Posterior vena cava (tissue), 2 donors: ENCODE measurements around the gene ARPC1B. TPM values are rescaled to one million over a fixed set of nuclear protein-coding genes. Genes with fewer than 3 reads are reported as not detected.
"Not testable (repeated sequence)": the region's sequence is repeated elsewhere in the genome, so short reads cannot be mapped to it uniquely, and the experiment has no call there.

Experiments used
- DNase-seq: peaks from one replicate; pipeline ENCODE4 v3.0.0-alpha.2; 2020; ENCODE audit warnings: low spot score
- intact Hi-C, 2 donors: fragments of 100-400 bp; cut with DNase I; formaldehyde crosslinking; loops; one replicate each; pipeline versions ENCODE4 v1.14.1 to v1.14.2; 2022 to 2023
- total RNA-seq, 2 donors: library from RNA; stranded (reverse); fragmentation: NEBNext Ultra II Directional; extraction: Animal tissue kit (Norgen Biotek cat#: 25700); gene quantifications; one replicate each; pipeline ENCODE4 v1.2.1, GENCODE V29; 2021
- donor health status: DM: yes; HTN: yes; CAD: no.
- donor health status: DM: yes; HTN: yes; CAD: no.

Gene ARPC1B
- total RNA-seq, 2 donors from 2014 or later, result 102 to 144 TPM

DNA sequence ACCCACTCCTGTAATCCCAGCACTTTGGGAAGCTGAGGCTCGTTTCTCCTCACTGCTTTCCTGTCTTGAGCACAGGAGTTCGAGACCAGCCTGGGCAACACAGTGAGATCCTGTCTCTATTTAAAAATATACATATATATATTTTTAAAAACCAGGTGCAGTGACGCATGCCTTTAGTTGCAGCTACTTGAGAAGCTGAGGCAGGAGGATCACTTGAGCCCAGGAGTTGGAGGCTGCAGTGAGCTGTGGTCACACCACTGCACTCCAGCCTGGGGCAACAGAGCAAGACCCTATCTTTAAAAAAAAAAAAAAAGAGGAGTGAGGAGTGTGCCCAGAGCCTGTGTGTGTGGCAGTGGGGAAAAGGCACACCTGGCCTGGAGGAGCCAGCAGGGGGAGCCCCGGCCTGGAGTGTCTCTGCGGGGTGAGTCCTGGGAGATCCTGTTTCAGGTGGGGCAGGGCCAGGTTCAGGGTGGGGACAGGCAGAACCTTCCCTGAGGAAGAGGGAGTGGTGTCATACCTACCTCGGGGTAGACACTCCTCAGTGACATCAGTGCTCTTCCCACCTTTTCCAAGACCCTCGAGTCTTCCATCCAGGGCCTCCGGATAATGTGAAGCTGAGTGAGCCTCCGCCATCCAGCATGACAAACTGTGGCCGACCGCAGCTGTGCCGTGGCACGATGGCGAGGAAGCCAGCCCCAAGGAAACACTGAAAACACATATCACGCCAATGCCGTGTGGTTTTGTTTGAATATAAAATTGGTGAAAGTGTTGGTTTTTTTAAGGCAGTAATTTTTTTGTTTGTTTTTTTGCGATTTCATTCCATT is 9.0 kb upstream of the ARPC1B start:
- intact Hi-C loops, result no loop called here
- DNase-seq, result peak; percentile 79

DNA sequence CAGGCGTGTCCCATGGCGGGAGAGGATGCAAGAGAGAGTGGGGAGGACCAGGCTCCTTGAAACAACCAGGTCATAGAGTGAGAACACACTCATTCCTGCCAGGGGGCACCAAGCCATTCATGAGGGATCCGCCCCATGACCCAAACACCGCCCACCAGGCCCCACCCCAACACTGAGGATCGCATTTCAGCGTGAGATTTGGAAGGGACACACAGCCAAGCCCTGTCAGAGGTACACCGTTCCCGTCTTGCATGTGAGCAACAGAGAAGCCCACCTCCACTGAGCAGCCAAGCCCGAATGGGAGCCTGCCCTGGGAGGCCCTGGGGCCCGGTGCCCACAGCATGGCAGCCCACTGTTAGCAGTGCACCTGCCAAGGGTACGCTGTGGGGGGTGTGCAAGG is 7.9 kb upstream of the ARPC1B start:
- DNase-seq, result peak; percentile 67
- intact Hi-C loops, result no loop called here

GRCh38 chr7:99368750-99369389 is 5.7 kb upstream of the ARPC1B start:
- intact Hi-C loops, result no loop called here
- peak; percentile 47 for DNase-seq

GRCh38 chr7:99369767-99370391 is 4.7 kb upstream of the ARPC1B start:
- intact Hi-C loops, result no loop called here

GRCh38 chr7:99371376-99371920 is 3.1 kb upstream of the ARPC1B start:
- no peak for DNase-seq
- intact Hi-C loops, result no loop called here

More at GRCh38 chr7:99369767-99370391, 4.7 kb upstream of the ARPC1B start:
- no peak for DNase-seq

DNA sequence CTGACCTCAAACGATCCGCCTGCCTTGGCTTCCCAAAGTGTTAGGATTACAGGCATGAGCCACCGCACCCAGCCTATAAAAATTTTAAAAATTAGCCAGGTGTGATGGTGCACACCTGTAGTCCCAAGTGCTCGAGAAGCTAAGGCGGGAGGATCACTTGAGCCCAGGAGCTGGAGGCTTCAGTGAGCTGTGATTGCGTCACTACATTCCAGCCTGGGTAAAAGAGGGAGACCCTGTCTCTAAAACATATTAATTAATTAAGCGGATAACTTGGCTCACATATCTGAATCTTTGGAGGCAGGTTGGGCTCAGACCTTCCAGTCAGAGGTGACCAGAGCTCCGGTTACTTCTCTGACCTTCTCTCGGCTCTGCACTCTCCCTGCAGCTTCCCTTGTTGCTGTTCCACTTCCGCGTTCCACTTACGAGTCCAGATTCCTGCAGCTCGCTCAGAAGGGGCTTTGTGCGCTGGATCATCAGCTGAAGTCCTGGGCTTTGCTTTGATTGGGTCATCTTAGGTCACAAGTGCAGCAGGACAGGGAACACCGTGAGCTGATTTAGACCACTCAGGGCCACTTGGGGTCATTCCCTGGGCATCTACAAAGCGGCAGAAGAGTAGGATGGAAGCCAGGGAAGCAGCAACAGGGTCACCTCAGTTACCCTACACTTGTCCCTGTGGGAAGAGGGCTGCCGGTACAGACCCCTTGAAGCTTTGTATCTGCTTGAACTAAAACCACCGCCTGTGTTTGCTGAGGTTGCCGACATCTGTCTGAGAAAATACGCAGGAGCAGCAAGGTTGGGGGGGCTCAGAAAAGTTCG is 2.0 kb upstream of the ARPC1B start:
- intact Hi-C loops, result no loop called here

GRCh38 chr7:99373091-99374066 is 1.2 kb upstream of the ARPC1B start:
- intact Hi-C loops, result no loop called here
- DNase-seq, result no peak

More for the DNA sequence above, 2.0 kb upstream of the ARPC1B start:
- DNase-seq, result no peak

- DNase-seq, result peak; percentile 95
- intact Hi-C loops, result no loop called here
Observed at GRCh38 chr7:99375070-99375807, 709 bp downstream of the ARPC1B start.

DNA sequence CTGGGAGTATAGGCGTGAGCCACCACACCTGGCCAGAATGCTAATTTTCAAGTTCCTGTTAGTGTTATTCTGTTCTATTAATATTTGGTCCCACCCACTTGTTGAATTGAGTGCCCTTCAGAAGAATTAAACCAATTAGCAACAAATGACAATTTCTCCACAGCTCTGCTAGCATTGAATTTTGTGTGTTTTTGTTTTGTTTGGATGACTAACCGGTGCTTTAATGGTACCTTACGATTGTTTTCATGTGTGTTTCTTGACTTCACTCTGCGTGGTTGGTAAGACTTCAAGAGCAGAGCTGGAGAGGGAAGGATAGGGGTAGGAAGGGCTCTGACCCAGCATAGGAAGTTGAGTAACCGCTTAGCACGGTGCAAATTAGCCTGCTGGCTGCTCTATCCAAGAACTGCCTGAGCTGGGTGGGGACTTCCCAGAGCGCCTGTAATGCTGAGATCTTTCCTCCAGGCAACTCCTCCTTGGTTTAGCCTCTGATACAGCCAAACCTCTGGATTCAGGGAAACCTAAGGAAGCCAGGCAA is 4.6 kb downstream of the ARPC1B start:
- intact Hi-C loops, result no loop called here
- DNase-seq, result peak; percentile 92

DNA sequence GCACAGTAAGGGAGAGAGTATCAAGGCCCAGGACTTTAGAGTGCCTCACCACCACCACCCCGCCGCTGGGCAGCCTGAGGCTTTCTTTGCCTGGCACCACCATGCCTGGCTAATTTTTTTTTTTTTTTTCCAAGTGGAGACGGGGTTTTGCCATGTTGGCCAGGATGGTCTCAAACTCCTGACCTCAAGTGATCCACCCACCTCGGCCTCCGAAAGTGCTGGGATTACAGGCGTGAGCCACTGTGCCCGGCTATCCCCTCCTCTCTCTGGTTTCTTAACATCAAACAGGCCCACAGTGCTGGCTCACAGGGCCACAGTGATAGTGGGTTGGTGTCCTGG is 5.1 kb downstream of the ARPC1B start:
- DNase-seq, intact Hi-C loops: not testable (repeated sequence)

DNA sequence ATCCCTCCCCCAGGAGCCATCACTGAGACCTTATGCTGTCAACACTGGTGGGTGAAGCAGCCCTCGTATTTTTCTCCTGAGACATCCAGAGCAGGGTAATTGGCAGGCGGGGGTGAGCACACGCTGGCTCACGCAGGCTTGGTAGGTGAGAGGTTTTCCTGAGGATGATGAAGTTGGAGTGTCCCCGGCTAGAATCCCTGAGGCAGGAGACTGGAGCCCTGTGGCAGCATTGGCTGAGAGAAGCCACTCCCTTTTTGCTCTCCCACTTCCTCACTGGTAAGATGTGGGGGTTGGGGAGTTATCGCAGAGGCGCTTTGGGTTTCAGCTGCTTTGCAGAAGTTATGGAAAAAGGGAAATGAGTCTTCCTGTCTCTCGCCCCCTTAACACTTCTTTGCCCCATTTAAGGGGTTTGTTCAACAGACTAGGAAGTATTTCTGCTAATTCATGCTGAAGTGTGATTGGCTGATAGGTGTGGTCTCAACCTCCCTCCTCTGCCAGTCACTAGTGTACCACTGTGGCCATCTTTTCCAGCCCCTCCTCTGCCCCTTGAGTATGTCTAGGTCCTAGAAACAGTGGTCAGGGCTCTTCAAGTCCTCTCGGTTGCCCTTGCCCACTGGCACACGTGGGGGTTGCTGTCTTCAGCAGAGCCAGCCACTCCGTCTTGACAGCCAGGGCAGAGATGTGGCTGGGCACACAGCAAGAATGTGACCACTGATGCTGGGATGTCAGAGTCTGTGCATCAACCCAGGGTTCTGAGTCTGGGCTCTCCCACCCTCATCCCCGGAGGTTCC is 5.7 kb downstream of the ARPC1B start:
- DNase-seq, result no peak
- intact Hi-C loops, result no loop called here

DNA sequence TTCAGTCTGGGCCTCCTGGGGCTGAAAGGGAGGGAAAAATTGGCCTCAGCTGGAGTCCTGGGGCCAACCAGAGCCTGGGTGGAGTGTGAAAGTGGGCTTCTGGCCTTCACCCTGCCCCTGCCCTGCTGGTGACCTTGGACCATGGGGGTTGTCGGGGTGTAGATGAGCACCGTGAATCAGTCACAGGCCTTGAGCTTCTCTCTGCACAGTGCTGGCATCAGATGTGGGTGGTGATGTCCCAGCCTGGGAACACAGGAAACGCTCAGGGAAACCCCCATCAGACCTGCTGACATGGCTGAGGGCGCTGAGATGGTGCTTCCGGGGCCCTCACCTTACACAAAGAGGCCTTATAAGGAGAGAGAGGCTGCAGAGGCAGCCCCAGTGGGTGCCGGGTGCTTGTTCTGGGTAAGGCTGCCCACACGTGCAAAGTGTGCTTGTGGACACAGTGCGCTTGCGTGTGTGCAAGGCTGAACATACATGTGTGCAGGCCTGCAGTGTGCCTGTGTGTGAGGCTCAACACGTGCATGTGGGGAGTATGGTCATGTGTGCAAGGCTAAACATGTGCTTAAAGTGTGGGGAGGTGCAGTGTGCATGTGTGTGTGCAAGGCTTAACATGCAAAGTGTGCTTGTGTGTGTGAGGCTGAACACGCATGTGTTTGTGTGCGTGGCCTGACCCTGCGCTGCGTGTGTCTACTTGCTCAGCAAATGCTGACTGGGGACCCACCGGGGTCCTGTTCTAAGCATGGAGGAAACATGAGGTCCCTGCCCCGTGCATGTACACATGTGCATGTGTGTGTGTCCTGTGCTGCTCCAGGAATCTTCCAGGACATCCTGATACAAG is 6.5 kb downstream of the ARPC1B start:
- DNase-seq, result no peak
- intact Hi-C loops, result no loop called here

DNA sequence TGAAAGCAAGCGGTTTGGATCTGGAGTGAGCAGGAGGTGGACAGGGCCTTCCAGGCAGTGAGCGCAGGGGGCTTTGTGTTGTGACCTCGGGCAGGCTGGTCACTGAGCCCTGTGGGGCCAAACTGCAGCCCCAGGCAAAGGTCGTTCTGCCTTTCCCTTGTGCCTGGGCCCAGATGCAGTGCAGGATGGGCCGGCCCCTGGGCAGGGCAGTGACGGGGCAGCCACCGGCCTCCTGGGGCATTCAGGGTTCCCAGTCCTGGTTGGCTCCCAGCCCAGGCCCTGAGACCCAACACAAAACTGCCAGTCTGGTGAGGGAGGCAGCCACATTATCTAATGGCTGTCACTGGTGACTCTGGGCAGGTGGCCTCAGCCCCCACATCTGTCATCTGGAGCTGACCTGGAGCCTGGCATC is 7.1 kb downstream of the ARPC1B start:
- intact Hi-C loops, result no loop called here

DNA sequence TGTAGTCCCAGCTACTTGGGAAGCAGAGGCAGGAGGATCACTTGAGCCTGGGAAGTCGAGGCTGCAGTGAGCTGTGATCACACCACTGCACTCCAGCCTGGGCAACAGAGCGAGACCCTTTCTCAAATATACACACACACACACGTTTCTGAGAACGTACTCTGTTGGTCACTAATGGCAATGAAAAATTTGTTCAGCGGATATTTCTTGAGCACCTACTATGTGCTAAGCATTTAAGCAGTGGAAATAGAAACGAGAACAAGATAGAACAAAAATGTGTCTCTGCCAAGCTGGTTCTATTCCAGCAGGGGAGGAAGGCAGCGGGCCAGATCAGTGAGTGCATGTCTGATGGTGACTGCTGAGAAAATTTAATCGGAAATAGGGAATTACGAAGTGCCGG is 8.7 kb downstream of the ARPC1B start:
- no peak for DNase-seq
- intact Hi-C loops, result no loop called here

More for the DNA sequence above, 7.1 kb downstream of the ARPC1B start:
- DNase-seq, result no peak

GRCh38 chr7:99383791-99384370 is 9.4 kb downstream of the ARPC1B start:
- intact Hi-C loops, result no loop called here
- DNase-seq, result no peak
